OCI-LY1 (cell line): ENCODE results near the gene SLC35F3.

Experiments
- H2AFZ ChIP-seq: fragments of 200-600 bp; sonication (generic), shearing (Covaris generic); 2 replicates; pipeline ENCODE4 v1.6.0; 2014; ENCODE audit warnings: antibody characterized with exemption, mild to moderate bottlenecking, low read length
- H3F3A ChIP-seq: fragments of 200-600 bp; sonication (generic), shearing (Covaris generic); 2 replicates; pipeline ENCODE4 v1.6.0; 2014; ENCODE audit warnings: mild to moderate bottlenecking, antibody characterized with exemption, low read length, moderate library complexity; ENCODE audit not compliant: insufficient read depth
- H3K27ac ChIP-seq: fragments of 200-600 bp; sonication (generic); 2 replicates; pipeline ENCODE4 v1.5.1; 2014; ENCODE audit warnings: low read length, mixed run types, mild to moderate bottlenecking, low read depth; ENCODE audit not compliant: poor library complexity, severe bottlenecking
- H3K27me3 ChIP-seq: fragments of 200-600 bp; sonication (generic); 2 replicates; pipeline ENCODE4 v1.6.0; 2014; ENCODE audit warnings: antibody characterized with exemption, mild to moderate bottlenecking, low read length, moderate library complexity; ENCODE audit not compliant: insufficient read depth
- H3K36me3 ChIP-seq: fragments of 200-600 bp; sonication (generic); 2 replicates; pipeline ENCODE4 v1.6.1; 2014; ENCODE audit warnings: mild to moderate bottlenecking, antibody characterized with exemption, low read length, moderate library complexity, mixed read lengths; ENCODE audit not compliant: insufficient read depth
- H3K4me1 ChIP-seq: fragments of 200-600 bp; sonication (generic); 2 replicates; pipeline ENCODE4 v1.5.1; 2014; ENCODE audit warnings: mild to moderate bottlenecking, low read length, moderate library complexity; ENCODE audit not compliant: insufficient read depth, severe bottlenecking
- H3K4me2 ChIP-seq: fragments of 200-600 bp; sonication (generic), shearing (Covaris generic); 2 replicates; pipeline ENCODE4 v1.6.1; 2014; ENCODE audit warnings: low read length
- H3K4me3 ChIP-seq: fragments of 200-600 bp; sonication (generic); 2 replicates; pipeline ENCODE4 v1.5.1; 2014; ENCODE audit warnings: low read length, low read depth, mild to moderate bottlenecking, mixed read lengths; ENCODE audit not compliant: poor library complexity, severe bottlenecking
- H3K79me2 ChIP-seq: fragments of 200-600 bp; shearing (Covaris generic); 2 replicates; pipeline ENCODE4 v1.6.1; 2016; ENCODE audit warnings: mixed run types, low read length, mixed read lengths; ENCODE audit not compliant: insufficient read depth
- H3K9ac ChIP-seq: fragments of 200-600 bp; sonication (generic), shearing (Covaris generic); 2 replicates; pipeline ENCODE4 v1.6.1; 2014; ENCODE audit warnings: mild to moderate bottlenecking, low read length, mixed read lengths
- H3K9me2 ChIP-seq: fragments of 200-600 bp; sonication (generic), shearing (Covaris generic); 2 replicates; pipeline ENCODE4 v1.6.1; 2014; ENCODE audit warnings: low read depth, mild to moderate bottlenecking, low read length, mixed read lengths
- H3K9me3 ChIP-seq: fragments of 200-600 bp; shearing (Covaris generic); 2 replicates; pipeline ENCODE4 v1.6.1; 2014; ENCODE audit warnings: low read length, mixed read lengths
- H4K20me1 ChIP-seq: fragments of 200-600 bp; sonication (generic), shearing (Covaris generic); 2 replicates; pipeline ENCODE4 v1.6.0; 2016; ENCODE audit warnings: mild to moderate bottlenecking, low read length; ENCODE audit not compliant: insufficient read depth
- CTCF ChIP-seq: fragments of 200-600 bp; sonication (generic), shearing (Covaris generic); IDR thresholded peaks from 2 replicates; pipeline ENCODE4 v1.5.1; 2017; ENCODE audit warnings: mild to moderate bottlenecking, antibody characterized with exemption, low read length, moderate library complexity, mixed read lengths
- EZH2 ChIP-seq: fragments of 200-600 bp; sonication (generic), shearing (Covaris generic); IDR thresholded peaks from 2 replicates; pipeline ENCODE4 v1.8.0; 2017; ENCODE audit warnings: borderline replicate concordance, mixed run types, mild to moderate bottlenecking, antibody characterized with exemption, low read length, moderate library complexity, mixed read lengths

The SLC35F3 gene

DNA sequence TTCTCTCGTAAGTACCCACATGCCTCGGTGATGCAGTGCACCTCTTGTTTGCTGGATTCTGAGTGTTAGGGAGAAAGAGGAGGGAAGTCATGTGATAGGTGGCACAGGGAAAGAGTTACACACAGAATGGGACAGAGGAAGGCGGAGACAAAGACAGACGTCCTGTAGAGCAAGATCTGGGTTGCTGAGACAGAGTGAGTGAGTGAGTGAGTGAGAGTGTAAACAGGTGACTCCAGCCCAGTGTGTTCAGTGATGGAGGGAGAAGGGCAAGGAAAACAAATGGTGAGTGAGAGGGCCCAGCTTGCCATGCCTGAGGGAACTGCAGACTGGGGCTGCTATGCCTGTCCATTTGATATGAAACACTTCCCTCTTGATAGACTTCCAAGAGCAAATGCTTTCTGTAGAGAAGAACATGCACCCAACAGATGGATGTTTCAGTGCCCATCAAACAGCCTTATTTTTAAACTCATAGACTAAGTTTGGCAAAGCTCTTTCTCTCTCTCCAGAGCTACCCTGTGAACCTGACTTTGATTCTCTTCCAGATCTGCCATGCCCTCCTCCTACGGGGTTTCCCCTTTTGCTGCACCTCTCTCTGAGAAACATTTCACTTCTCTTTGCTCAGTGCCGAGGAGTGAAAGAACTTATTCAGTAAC, 258.9 kb downstream of the SLC35F3 start:
- Histone ChIP-seq H3K9me3 (no peaks in the 10 kb centered on the region), H3K4me1 (no peaks in the 10 kb centered on the region), H3K4me2 (no peak overlapping the region)

DNA sequence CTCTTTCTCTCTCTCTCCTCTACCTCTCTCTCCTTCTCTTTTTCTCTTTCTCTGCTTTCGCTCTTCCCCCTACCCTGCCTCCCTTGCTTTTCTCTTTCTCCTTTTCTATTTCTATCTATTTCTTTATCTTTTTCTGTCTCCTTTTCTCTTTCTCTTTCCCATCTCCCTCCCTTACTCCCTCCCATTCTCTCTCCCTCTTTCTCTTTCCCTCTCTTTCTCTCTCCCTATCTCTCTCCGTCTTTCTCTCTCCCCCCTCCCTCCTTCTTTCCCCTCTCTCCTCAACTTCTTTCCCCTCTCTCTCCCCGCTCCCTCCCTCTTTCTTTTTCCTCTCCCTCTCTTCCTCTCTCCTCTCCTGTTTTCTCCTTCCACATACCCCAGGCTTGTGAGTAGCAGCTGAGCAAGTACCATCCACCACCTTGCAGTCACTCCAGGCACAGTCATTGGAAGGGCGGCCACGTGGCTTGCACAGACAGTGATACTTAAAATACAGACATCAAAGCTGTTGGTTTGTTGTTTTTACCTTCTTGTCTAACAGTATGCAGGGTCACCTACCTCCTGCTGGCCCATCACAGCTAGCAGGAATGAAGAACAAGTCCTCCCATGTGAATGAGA, 259.7 kb downstream of the SLC35F3 start:
- no peak for TF ChIP-seq CTCF
- TF ChIP-seq EZH2, result no peak
- no peaks in the 10 kb centered on the region for H3K27me3 ChIP-seq
- H3K27ac ChIP-seq, result no peak overlapping the region
- H4K20me1 ChIP-seq, result no peaks in the 10 kb centered on the region
- no peak overlapping the region for H2AFZ ChIP-seq
- no peaks in the 10 kb centered on the region for H3K79me2 ChIP-seq
- H3K4me2 ChIP-seq, result no peak overlapping the region
- no peak overlapping the region for H3K4me3 ChIP-seq
- H3K9me3 ChIP-seq, result no peaks in the 10 kb centered on the region
- no peaks in the 10 kb centered on the region for H3K4me1 ChIP-seq
- H3K9me2 ChIP-seq, result no peaks in the 10 kb centered on the region
- no peaks in the 10 kb centered on the region for H3F3A ChIP-seq
- H3K9ac ChIP-seq, result no peak overlapping the region
- no peaks in the 10 kb centered on the region for H3K36me3 ChIP-seq

More for the DNA sequence above, 258.9 kb downstream of the SLC35F3 start:
- H2AFZ ChIP-seq, result no peak overlapping the region
- no peak overlapping the region for H3K27ac ChIP-seq
- no peak overlapping the region for H3K4me3 ChIP-seq
- H3K27me3 ChIP-seq, result no peaks in the 10 kb centered on the region
- no peak for TF ChIP-seq EZH2
- no peak for TF ChIP-seq CTCF
- H3K36me3 ChIP-seq, result no peaks in the 10 kb centered on the region
- no peaks in the 10 kb centered on the region for H3K79me2 ChIP-seq
- H3K9ac ChIP-seq, result no peak overlapping the region
- no peaks in the 10 kb centered on the region for H3K9me2 ChIP-seq
- H4K20me1 ChIP-seq, result no peaks in the 10 kb centered on the region
- no peaks in the 10 kb centered on the region for H3F3A ChIP-seq

DNA sequence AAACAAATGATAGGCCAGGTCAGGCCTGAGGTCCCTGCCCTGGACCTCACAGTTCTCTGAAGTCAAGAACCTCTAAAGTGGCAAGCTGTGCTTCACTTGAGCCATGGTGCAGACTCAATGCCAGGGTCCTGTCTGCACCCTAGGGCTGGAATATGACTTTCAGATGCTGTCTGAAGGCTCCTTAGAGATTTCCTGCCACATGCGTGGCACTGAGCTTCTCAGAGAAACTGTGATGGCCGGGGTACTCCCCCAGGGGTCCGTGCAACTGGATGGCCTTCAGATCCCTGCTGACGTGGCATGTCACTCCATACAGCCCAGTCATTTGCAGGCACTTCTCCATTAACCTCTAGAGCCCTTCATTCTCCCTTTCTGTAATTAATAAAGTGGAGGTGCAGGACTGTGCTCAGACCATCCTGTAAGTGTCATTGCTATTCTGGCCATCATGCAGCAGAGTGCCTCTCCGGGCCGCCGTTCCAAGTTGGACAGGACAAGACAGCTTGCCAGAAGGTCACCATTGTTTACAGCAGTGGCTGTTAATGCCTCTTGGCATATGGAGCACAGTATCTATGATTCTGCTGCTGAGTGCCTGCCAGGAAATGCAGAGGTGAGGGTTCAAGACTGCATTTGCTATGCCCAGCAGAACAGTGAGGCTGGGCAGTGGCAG, 263.7 kb downstream of the SLC35F3 start:
- no peaks in the 10 kb centered on the region for H4K20me1 ChIP-seq
- H3F3A ChIP-seq, result no peaks in the 10 kb centered on the region
- H3K4me3 ChIP-seq, result no peak overlapping the region
- no peaks in the 10 kb centered on the region for H3K9me2 ChIP-seq
- no peaks in the 10 kb centered on the region for H3K9me3 ChIP-seq
- no peaks in the 10 kb centered on the region for H3K4me1 ChIP-seq
- no peak overlapping the region for H2AFZ ChIP-seq
- H3K79me2 ChIP-seq, result no peaks in the 10 kb centered on the region
- no peak overlapping the region for H3K9ac ChIP-seq
- H3K4me2 ChIP-seq, result no peak overlapping the region
- no peaks in the 10 kb centered on the region for H3K36me3 ChIP-seq
- TF ChIP-seq EZH2, result no peak
- TF ChIP-seq CTCF, result no peak
- H3K27ac ChIP-seq, result no peak overlapping the region
- no peaks in the 10 kb centered on the region for H3K27me3 ChIP-seq
